ENCODE data around the gene RRP7A.
A peak's percentile ranks its signal among the peaks of the same experiment; 100 is the strongest.
"Not testable (repeated sequence)": the region's sequence is repeated elsewhere in the genome, so short reads cannot be mapped to it uniquely, and the experiment has no call there.

Gene RRP7A

GRCh38 chr22:42548597-42549330 lies 29.2 kb upstream of the RRP7A start:
- no peak for TF ChIP-seq HDGF (IDR thresholded peaks at IDR 0.05; ENCODE audit: borderline replicate concordance)
- TF ChIP-seq FOXM1 (IDR thresholded peaks at IDR 0.05; ENCODE audit: borderline replicate concordance), result no peak
- TF ChIP-seq L3MBTL2 (conservative IDR thresholded peaks at IDR 0.05), result peak; percentile 39; the same call in 1 of the 2 replicates
- TF ChIP-seq ARNT (IDR thresholded peaks at IDR 0.05), result no peak
- DNase-seq (ENCODE audit: extremely low spot score), result no peak
- ChIA-PET POLR2A (interaction anchor here (1.5 kb wide), 1 partner anchor 66 kb away, joined by 3 read pairs; the partner anchor contains the start of gene POLDIP3), CTCF (no interaction called here)

GRCh38 chr22:42548126-42548525 lies 28.5 kb upstream of the RRP7A start:
- POLR2A ChIA-PET, result interaction anchor here (1.5 kb wide), 1 partner anchor 67 kb away, joined by 3 read pairs; the partner anchor contains the start of gene POLDIP3
- DNase-seq (ENCODE audit: extremely low spot score); CTCF ChIA-PET: not testable (repeated sequence)

- ChIA-PET CTCF (no interaction called here), POLR2A (interaction anchor here (1.5 kb wide), 1 partner anchor 67 kb away, joined by 3 read pairs; the partner anchor contains the start of gene POLDIP3)
- TF ChIP-seq SP1 (IDR thresholded peaks at IDR 0.05), result no peak
- no peak for TF ChIP-seq NFRKB (IDR thresholded peaks at IDR 0.05)
- TF ChIP-seq L3MBTL2 (conservative IDR thresholded peaks at IDR 0.05), result no peak
- TF ChIP-seq BHLHE40 (IDR thresholded peaks at IDR 0.05; ENCODE audit: borderline replicate concordance), result no peak
- no peak for TF ChIP-seq FOXA1 (IDR thresholded peaks at IDR 0.05)
- TF ChIP-seq ELF4 (IDR thresholded peaks at IDR 0.05), result no peak
- TF ChIP-seq SUZ12 (IDR thresholded peaks at IDR 0.05), result no peak
- TF ChIP-seq FOXM1 (IDR thresholded peaks at IDR 0.05; ENCODE audit: borderline replicate concordance), result no peak
- no peak for DNase-seq (ENCODE audit: extremely low spot score)
These were observed 28.0 kb upstream of the RRP7A start for GRCh38 chr22:42547562-42547961.

GRCh38 chr22:42544686-42545085 lies 25.1 kb upstream of the RRP7A start:
- DNase-seq (ENCODE audit: extremely low spot score), result no peak
- ChIA-PET CTCF (no interaction called here), POLR2A (no interaction called here)
- TF ChIP-seq FOXK2 (IDR thresholded peaks at IDR 0.05) (no peak), NFRKB (IDR thresholded peaks at IDR 0.05) (no peak), FOXM1 (IDR thresholded peaks at IDR 0.05; ENCODE audit: borderline replicate concordance) (no peak), L3MBTL2 (conservative IDR thresholded peaks at IDR 0.05) (no peak), LEF1 (IDR thresholded peaks at IDR 0.05; ENCODE audit: borderline replicate concordance) (no peak), CTBP1 (IDR thresholded peaks at IDR 0.05; ENCODE audit: borderline replicate concordance) (no peak)

- CTCF ChIA-PET; DNase-seq (ENCODE audit: extremely low spot score): not testable (repeated sequence)
These were observed 19.7 kb upstream of the RRP7A start for GRCh38 chr22:42539236-42539771.

GRCh38 chr22:42537199-42537831 lies 17.7 kb upstream of the RRP7A start:
- CTCF ChIA-PET; DNase-seq (ENCODE audit: extremely low spot score): not testable (repeated sequence)
- POLR2A ChIA-PET, result interaction anchor here (1.0 kb wide), 1 partner anchor 26 kb away, joined by 3 read pairs; no protein-coding TSS in a partner anchor

More at GRCh38 chr22:42539236-42539771, 19.7 kb upstream of the RRP7A start:
- POLR2A ChIA-PET, result not testable (repeated sequence)

- CTCF ChIA-PET; DNase-seq (ENCODE audit: extremely low spot score): not testable (repeated sequence)
- POLR2A ChIA-PET, result interaction anchor here (1.0 kb wide), 1 partner anchor 26 kb away, joined by 3 read pairs; no protein-coding TSS in a partner anchor
These were observed 17.0 kb upstream of the RRP7A start for GRCh38 chr22:42536634-42537033.

- POLR2A ChIA-PET, result no interaction called here
- DNase-seq (ENCODE audit: extremely low spot score), result no peak
- CTCF ChIA-PET, result no interaction called here
- TF ChIP-seq FOXK2 (IDR thresholded peaks at IDR 0.05) (no peak), PKNOX1 (IDR thresholded peaks at IDR 0.05) (no peak), FOXA1 (IDR thresholded peaks at IDR 0.05) (no peak), SP1 (IDR thresholded peaks at IDR 0.05) (no peak), ZNF384 (IDR thresholded peaks at IDR 0.05) (no peak), LEF1 (IDR thresholded peaks at IDR 0.05; ENCODE audit: borderline replicate concordance) (no peak), NFRKB (IDR thresholded peaks at IDR 0.05) (no peak), CTBP1 (IDR thresholded peaks at IDR 0.05; ENCODE audit: borderline replicate concordance) (no peak), TARDBP (IDR thresholded peaks at IDR 0.05) (no peak), ELF4 (IDR thresholded peaks at IDR 0.05) (no peak), BHLHE40 (IDR thresholded peaks at IDR 0.05; ENCODE audit: borderline replicate concordance) (no peak), SUZ12 (IDR thresholded peaks at IDR 0.05) (no peak), FOXM1 (IDR thresholded peaks at IDR 0.05; ENCODE audit: borderline replicate concordance) (no peak), HDGF (IDR thresholded peaks at IDR 0.05; ENCODE audit: borderline replicate concordance) (no peak)
These were observed 16.6 kb upstream of the RRP7A start for GRCh38 chr22:42536166-42536565.

- CTCF ChIA-PET; POLR2A ChIA-PET; DNase-seq (ENCODE audit: extremely low spot score): not testable (repeated sequence)
These were observed 15.6 kb upstream of the RRP7A start for GRCh38 chr22:42535082-42535731.
